ENCODE data around the gene RPL5. TPM values are rescaled to one million over a fixed set of nuclear protein-coding genes. Genes with fewer than 3 reads are reported as not detected.
"Not testable (repeated sequence)": the region's sequence is repeated elsewhere in the genome, so short reads cannot be mapped to it uniquely, and the experiment has no call there.

RPL5 gene
- total and polyA plus RNA-seq, 2 of the 8 experiments (the other 6 are each of a cell fraction or from before 2014, with no cell fraction given): 1,506 to 2,034 TPM

DNA sequence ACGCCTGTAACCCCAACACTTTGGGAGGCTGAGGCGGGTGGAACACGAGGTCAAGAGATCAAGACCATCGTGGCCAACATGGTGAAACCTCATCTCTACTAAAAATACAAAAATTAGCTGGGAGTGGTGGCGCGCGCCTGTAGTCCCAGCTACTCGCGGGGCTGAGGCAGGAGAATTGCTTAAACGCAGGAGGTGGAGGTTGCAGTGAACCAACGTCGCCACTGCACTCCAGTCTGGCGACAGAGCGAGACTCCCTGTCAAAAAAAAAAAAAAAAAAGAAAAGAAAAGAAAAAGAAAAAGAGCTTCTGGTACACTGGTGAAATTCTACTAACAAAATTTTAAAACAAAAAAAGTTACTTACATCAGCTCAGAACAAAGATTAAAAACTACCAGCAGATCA is 48.3 kb upstream of the RPL5 start:
- POLR2A ChIA-PET (ENCODE audit: partially characterized antibody): interaction anchor here (0.7 to 2.7 kb wide), 3 partner anchors 9 to 49 kb away, joined by 3 to 20 read pairs (median 6); partner anchors contain the start of gene RPL5
- not testable (repeated sequence) for H3K9ac ChIP-seq (replicated peaks in 1 of 4; ENCODE audit: extremely low read depth in 1 of 4, low read depth in 3 of 4, low read length in 3 of 4); H3K23ac ChIP-seq (ENCODE audit: insufficient read length); H4K5ac ChIP-seq (ENCODE audit: insufficient read length, low read depth, low read length); H2AK5ac ChIP-seq (ENCODE audit: low read depth, low read length); H3K27ac ChIP-seq (ENCODE audit: low read depth, low read length); H2BK15ac ChIP-seq (ENCODE audit: low read length); H2BK20ac ChIP-seq (ENCODE audit: low read length); H3K27me3 ChIP-seq (replicated peaks in 1 of 4; ENCODE audit: control insufficient read depth in 3 of 4, extremely low read depth in 1 of 4, insufficient read depth in 3 of 4, low read length in 3 of 4); H3K14ac ChIP-seq (ENCODE audit: insufficient read length); H2AFZ ChIP-seq (ENCODE audit: low read length); H3K9me3 ChIP-seq (ENCODE audit: insufficient read depth in 2 of 2, low read depth in 1 of 2, low read length in 1 of 2); FAIRE-seq; H4K20me1 ChIP-seq (replicated peaks in 1 of 2; ENCODE audit: control insufficient read depth in 1 of 2, insufficient read depth in 2 of 2, low read length in 2 of 2); H3K36me3 ChIP-seq (ENCODE audit: control insufficient read depth in 2 of 4, insufficient read depth in 4 of 4, low read length in 3 of 4); H2BK120ac ChIP-seq (replicated peaks; ENCODE audit: low read depth, low read length); H3K23me2 ChIP-seq (ENCODE audit: low read depth, low read length); DNase-seq (ENCODE audit: low read depth in 1 of 2, low spot score in 2 of 2); H3K4me1 ChIP-seq (replicated peaks in 1 of 4; ENCODE audit: control insufficient read depth in 3 of 4, insufficient read depth in 4 of 4, low read length in 3 of 4); H3K4ac ChIP-seq (replicated peaks; ENCODE audit: insufficient read length, low read depth, low read length); H3K56ac ChIP-seq (replicated peaks; ENCODE audit: insufficient read length, low read depth, low read length); H3K79me1 ChIP-seq (ENCODE audit: low read depth, low read length); H4K8ac ChIP-seq (ENCODE audit: extremely low read depth, insufficient read depth, low read length); H4K91ac ChIP-seq (replicated peaks; ENCODE audit: insufficient read length, low read length); H2BK5ac ChIP-seq (ENCODE audit: low read depth, low read length); H2BK12ac ChIP-seq (ENCODE audit: low read depth, low read length); H3K18ac ChIP-seq (ENCODE audit: extremely low read depth, low read length)
- Histone ChIP-seq H3K4me2 (ENCODE audit: insufficient read depth in 1 of 2, low read depth in 2 of 2, low read length in 2 of 2) (peak overlapping the region; percentile 82 to 83; a peak in 3 of 4 replicates), H3K79me2 (ENCODE audit: control insufficient read depth in 1 of 2, insufficient read depth in 2 of 2, low read length in 2 of 2) (peaks cover 0 to 16% of the 10 kb centered on the region in 2 experiments; a peak in 2 of 4 replicates), H3K4me3 (ENCODE audit: extremely low read depth in 1 of 4, insufficient read depth in 2 of 4, low read depth in 3 of 4, low read length in 4 of 4) (peak overlapping the region in 3 of 4 experiments; percentile 71 to 90 (median 90); a peak in 5 of 8 replicates)
- WGBS, 2 experiments (ENCODE audit: extremely low coverage in 1 of 2, insufficient coverage in 1 of 2, insufficient read length in 1 of 2, insufficient replicate concordance in 2 of 2, low coverage in 1 of 2, low lambda C conversion rate in 2 of 2, missing lambda C conversion rate in 1 of 2): 65% methylated on average over 9 of the region's 14 CpGs; no CpG with 5 or more reads in 1 of the 2 experiments
- CTCF ChIA-PET (ENCODE audit: partially characterized antibody): interaction anchor here (0.7 to 1.2 kb wide), 4 partner anchors 14 to 48 kb away, joined by 3 to 5 read pairs (median 3); no protein-coding TSS in a partner anchor
